MM.1S (cell line): ENCODE data around the gene ADAMTS2.

Experiments
- DNase-seq: peaks from one replicate; pipeline ENCODE4 v3.0.0-alpha.2; 2015
- H2AFZ ChIP-seq: fragments of 300-600 bp; sonication (generic); 2 replicates; pipeline ENCODE4 v1.6.0; 2016; ENCODE audit warnings: antibody characterized with exemption, low read length
- H3F3A ChIP-seq: fragments of 300-600 bp; sonication (generic); 2 replicates; pipeline ENCODE4 v1.6.1; 2016; ENCODE audit warnings: mild to moderate bottlenecking, antibody characterized with exemption, low read length, moderate library complexity, mixed read lengths; ENCODE audit not compliant: insufficient read depth
- H3K27ac ChIP-seq: fragments of 300-600 bp; sonication (generic); 2 replicates; pipeline ENCODE4 v1.5.1; 2016; ENCODE audit warnings: mild to moderate bottlenecking, low read length
- H3K27me3 ChIP-seq: fragments of 300-600 bp; sonication (generic); replicated peaks from 2 replicates; pipeline ENCODE4 v1.6.0; 2016; ENCODE audit warnings: low read length; ENCODE audit not compliant: insufficient read depth
- H3K36me3 ChIP-seq: fragments of 300-600 bp; sonication (generic); replicated peaks from 2 replicates; pipeline ENCODE4 v1.6.1; 2016; ENCODE audit warnings: mild to moderate bottlenecking, low read length, mixed read lengths; ENCODE audit not compliant: insufficient read depth
- H3K4me1 ChIP-seq: fragments of 300-600 bp; sonication (generic); 2 replicates; pipeline ENCODE4 v1.6.1; 2016; ENCODE audit warnings: low read length, mixed read lengths
- H3K4me2 ChIP-seq: fragments of 300-600 bp; sonication (generic); 2 replicates; pipeline ENCODE4 v1.6.0; 2016; ENCODE audit warnings: low read depth, low read length
- H3K4me3 ChIP-seq: fragments of 300-600 bp; sonication (generic); 2 replicates; pipeline ENCODE4 v1.5.1; 2016; ENCODE audit warnings: low read length, mixed read lengths
- H3K79me2 ChIP-seq: fragments of 300-600 bp; sonication (generic); 2 replicates; pipeline ENCODE4 v1.6.1; 2016; ENCODE audit warnings: mixed run types, low read length, mixed read lengths
- H3K9ac ChIP-seq: fragments of 300-600 bp; sonication (generic); 2 replicates; pipeline ENCODE4 v1.6.1; 2016; ENCODE audit warnings: low read length, mixed read lengths
- H3K9me2 ChIP-seq: fragments of 300-600 bp; sonication (generic); replicated peaks from 2 replicates; pipeline ENCODE4 v1.6.1; 2016; ENCODE audit warnings: mild to moderate bottlenecking, low read length, mixed read lengths; ENCODE audit not compliant: insufficient read depth
- H3K9me3 ChIP-seq: fragments of 300-600 bp; sonication (generic); replicated peaks from 2 replicates; pipeline ENCODE4 v1.6.1; 2016; ENCODE audit warnings: mild to moderate bottlenecking, low read length, mixed read lengths; ENCODE audit not compliant: insufficient read depth
- H4K20me1 ChIP-seq: fragments of 300-600 bp; sonication (generic); 2 replicates; pipeline ENCODE4 v1.6.1; 2016; ENCODE audit warnings: mild to moderate bottlenecking, low read length, moderate library complexity, mixed read lengths; ENCODE audit not compliant: insufficient read depth
- CTCF ChIP-seq: fragments of 300-600 bp; sonication (generic); IDR thresholded peaks from 2 replicates; pipeline ENCODE4 v1.5.1; 2016; ENCODE audit warnings: antibody characterized with exemption, low read length, mixed read lengths
- EZH2 ChIP-seq: fragments of 300-600 bp; sonication (generic); optimal IDR thresholded peaks from 2 replicates; pipeline ENCODE3; 2017; ENCODE audit warnings: low read depth, mild to moderate bottlenecking, antibody characterized with exemption, low read length, mixed read lengths
- EZH2phosphoT487 ChIP-seq: fragments of 300-600 bp; sonication (generic); IDR thresholded peaks from 2 replicates; pipeline ENCODE4 v1.6.1; 2018; ENCODE audit warnings: antibody characterized with exemption, low read length

The ADAMTS2 gene

DNA sequence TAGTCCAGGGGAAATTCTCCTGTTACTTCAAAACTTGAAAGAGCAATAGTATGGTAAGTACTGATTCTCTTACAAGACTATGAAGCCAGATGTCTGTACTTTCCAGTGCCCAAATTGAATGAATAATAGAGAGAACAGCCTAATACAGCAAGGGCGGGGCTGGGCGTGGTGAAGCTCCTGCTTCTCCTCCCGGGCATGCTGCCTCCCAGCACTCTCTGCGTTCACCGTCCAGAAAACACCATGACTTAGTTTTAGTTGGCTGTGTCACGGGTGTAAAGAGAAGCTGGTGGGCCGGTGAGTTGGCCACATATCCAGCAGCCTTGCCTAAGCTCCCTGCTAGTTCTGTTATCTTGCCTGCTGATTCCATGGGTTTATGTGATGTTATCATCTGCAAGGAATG lies 40.7 kb upstream of the ADAMTS2 start:
- no peaks in the 10 kb centered on the region for H3K9me3 ChIP-seq
- no peak for DNase-seq

DNA sequence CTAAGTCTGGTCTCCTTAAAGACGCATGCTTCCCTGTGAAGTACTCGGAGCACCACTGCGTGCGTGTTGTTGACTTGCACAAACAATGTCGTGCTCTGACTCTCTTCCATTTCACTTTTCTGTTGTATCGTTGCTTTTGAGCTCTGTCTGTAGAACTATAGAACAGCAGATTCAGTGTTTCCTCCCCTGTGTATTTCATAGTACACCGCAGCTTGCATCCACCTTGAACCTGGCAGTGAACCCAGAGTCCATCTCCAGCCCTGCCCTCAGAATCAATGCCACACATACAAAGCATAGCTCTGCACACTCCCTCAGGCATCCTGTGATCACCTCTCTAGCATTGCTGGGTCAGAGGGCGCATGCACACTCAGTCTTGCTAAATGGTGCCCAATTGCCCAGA lies 37.2 kb upstream of the ADAMTS2 start:
- H4K20me1 ChIP-seq: no peaks in the 10 kb centered on the region
- no peak for DNase-seq
- no peak overlapping the region for H2AFZ ChIP-seq
- H3K4me1 ChIP-seq: no peaks in the 10 kb centered on the region
- no peak overlapping the region for H3K4me2 ChIP-seq
- H3K27ac ChIP-seq: no peak overlapping the region
- H3K27me3 ChIP-seq: peaks cover 28% of the 10 kb centered on the region
- TF ChIP-seq EZH2phosphoT487 (no peak), EZH2 (no peak), CTCF (no peak)
- H3K9ac ChIP-seq: no peak overlapping the region
- H3K79me2 ChIP-seq: no peaks in the 10 kb centered on the region
- no peaks in the 10 kb centered on the region for H3F3A ChIP-seq
- no peaks in the 10 kb centered on the region for H3K9me3 ChIP-seq
- H3K4me3 ChIP-seq: no peak overlapping the region
- H3K9me2 ChIP-seq: no peaks in the 10 kb centered on the region
- H3K36me3 ChIP-seq: no peaks in the 10 kb centered on the region

More for the DNA sequence above, 40.7 kb upstream of the ADAMTS2 start:
- Histone ChIP-seq H3K4me1 (no peaks in the 10 kb centered on the region), H4K20me1 (no peaks in the 10 kb centered on the region), H3K36me3 (no peaks in the 10 kb centered on the region), H3F3A (no peaks in the 10 kb centered on the region), H3K27ac (no peak overlapping the region), H3K9me2 (no peaks in the 10 kb centered on the region), H3K4me2 (no peak overlapping the region), H3K27me3 (peaks cover 28% of the 10 kb centered on the region), H3K9ac (no peak overlapping the region), H2AFZ (no peak overlapping the region), H3K4me3 (no peak overlapping the region), H3K79me2 (no peaks in the 10 kb centered on the region)
- TF ChIP-seq EZH2 (no peak), CTCF (no peak), EZH2phosphoT487 (no peak)

DNA sequence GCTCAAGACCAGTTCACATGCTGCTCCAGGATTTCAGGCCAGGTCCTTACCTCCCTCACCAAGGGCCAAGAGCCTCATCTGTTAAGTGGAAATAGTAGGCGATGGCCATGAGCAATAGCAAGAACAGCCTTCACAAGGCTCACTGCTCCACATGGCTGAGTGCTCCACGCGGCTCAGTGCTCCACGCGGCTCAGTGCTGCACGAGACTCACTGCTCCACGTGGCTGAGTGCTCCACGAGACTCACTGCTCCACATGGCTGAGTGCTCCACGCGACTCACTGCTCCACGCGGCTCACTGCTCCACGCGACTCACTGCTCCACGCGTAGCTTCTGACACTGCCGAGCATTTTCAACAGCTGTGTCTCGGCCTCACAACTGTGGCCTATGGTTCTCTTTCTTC lies 36.4 kb upstream of the ADAMTS2 start:
- TF ChIP-seq EZH2: no peak
- TF ChIP-seq CTCF: no peak
- TF ChIP-seq EZH2phosphoT487: no peak
- peaks cover 28% of the 10 kb centered on the region for H3K27me3 ChIP-seq
- no peak overlapping the region for H3K4me2 ChIP-seq
- no peak overlapping the region for H3K9ac ChIP-seq
- H3K9me2 ChIP-seq: no peaks in the 10 kb centered on the region
- H3K79me2 ChIP-seq: no peaks in the 10 kb centered on the region
- H4K20me1 ChIP-seq: no peaks in the 10 kb centered on the region
- H2AFZ ChIP-seq: no peak overlapping the region
- DNase-seq: no peak
- H3K4me1 ChIP-seq: no peaks in the 10 kb centered on the region
- no peaks in the 10 kb centered on the region for H3F3A ChIP-seq
- no peak overlapping the region for H3K27ac ChIP-seq
- no peak overlapping the region for H3K4me3 ChIP-seq
- H3K9me3 ChIP-seq: no peaks in the 10 kb centered on the region
- H3K36me3 ChIP-seq: no peaks in the 10 kb centered on the region
